ENCODE results near the gene TIMM44.
"Not testable (repeated sequence)": the region's sequence is repeated elsewhere in the genome, so short reads cannot be mapped to it uniquely, and the experiment has no call there.

TIMM44 gene

GRCh38 chr19:7921967-7922835 is 21.3 kb downstream of the TIMM44 start:
- TF ChIP-seq POLR2A (IDR thresholded peaks at IDR 0.05; ENCODE audit: low read length) (no peak), GATA1 (IDR thresholded peaks at IDR 0.05; ENCODE audit: low read depth, low read length) (no peak)
- DNase-seq: no peak

GRCh38 chr19:7921302-7921966 is 22.0 kb downstream of the TIMM44 start:
- no peak for DNase-seq
- TF ChIP-seq GATA1 (IDR thresholded peaks at IDR 0.05; ENCODE audit: low read depth, low read length): no peak
- TF ChIP-seq POLR2A (IDR thresholded peaks at IDR 0.05; ENCODE audit: low read length): no peak

GRCh38 chr19:7920519-7921301 is 22.8 kb downstream of the TIMM44 start:
- DNase-seq: peak; percentile 98 to 100
- no peak for TF ChIP-seq GATA1 (IDR thresholded peaks at IDR 0.05; ENCODE audit: low read depth, low read length)
- no peak for TF ChIP-seq POLR2A (IDR thresholded peaks at IDR 0.05; ENCODE audit: low read length)

- no peak for TF ChIP-seq GATA1 (IDR thresholded peaks at IDR 0.05; ENCODE audit: low read depth, low read length)
- TF ChIP-seq POLR2A (IDR thresholded peaks at IDR 0.05; ENCODE audit: low read length): no peak
- peak; percentile 98 to 99 for DNase-seq
Measured at GRCh38 chr19:7919610-7920518, 23.6 kb downstream of the TIMM44 start, which contains the start of gene SNAPC2. TSS of gene SNAPC2 (plus strand) at chr19:7920338. CDS start at chr19:7920367, 29 bp downstream.

- no peak for DNase-seq
- no peak for TF ChIP-seq POLR2A (IDR thresholded peaks at IDR 0.05; ENCODE audit: low read length)
- TF ChIP-seq GATA1 (IDR thresholded peaks at IDR 0.05; ENCODE audit: low read depth, low read length): no peak
Measured at GRCh38 chr19:7918615-7919421, 24.6 kb downstream of the TIMM44 start.

- not testable (repeated sequence) for DNase-seq
Measured at GRCh38 chr19:7918062-7918614, 25.3 kb downstream of the TIMM44 start.

GRCh38 chr19:7917267-7918061 is 26.0 kb downstream of the TIMM44 start:
- DNase-seq: peak; percentile 89 to 90
- TF ChIP-seq POLR2A (IDR thresholded peaks at IDR 0.05; ENCODE audit: low read length) (peak; percentile 43), GATA1 (IDR thresholded peaks at IDR 0.05; ENCODE audit: low read depth, low read length) (no peak)

- no peak for TF ChIP-seq POLR2A (IDR thresholded peaks at IDR 0.05; ENCODE audit: low read length)
- no peak for TF ChIP-seq GATA1 (IDR thresholded peaks at IDR 0.05; ENCODE audit: low read depth, low read length)
- peak in 1 of 2 experiments; percentile 62 for DNase-seq
Measured at GRCh38 chr19:7916955-7917266, 26.6 kb downstream of the TIMM44 start.

- DNase-seq: peak; percentile 80 to 83
- TF ChIP-seq POLR2A (IDR thresholded peaks at IDR 0.05; ENCODE audit: low read length) (no peak), GATA1 (IDR thresholded peaks at IDR 0.05; ENCODE audit: low read depth, low read length) (no peak)
Measured at GRCh38 chr19:7916103-7916954, 27.1 kb downstream of the TIMM44 start.

GRCh38 chr19:7915250-7916102 is 28.0 kb downstream of the TIMM44 start:
- no peak for DNase-seq
- TF ChIP-seq POLR2A (IDR thresholded peaks at IDR 0.05; ENCODE audit: low read length) (no peak), GATA1 (IDR thresholded peaks at IDR 0.05; ENCODE audit: low read depth, low read length) (no peak)
